K562 (cell line): ENCODE data around the gene B3GALT6. TPM values are rescaled to one million over a fixed set of nuclear protein-coding genes. Genes with fewer than 3 reads are reported as not detected.

Experiments used
- ARHGAP35 ChIP-seq: fragments of 450-650 bp; IDR thresholded peaks from 2 replicates; pipeline ENCODE4 v1.6.1; 2018; ENCODE audit not compliant: partially characterized antibody
- CBX5 ChIP-seq: IDR thresholded peaks from 2 replicates; pipeline ENCODE4 v1.6.1; 2014; ENCODE audit warnings: low read depth, borderline replicate concordance
- GABPA ChIP-seq: fragments of 200-800 bp; sonication (Bioruptor generic); conservative IDR thresholded peaks from 2 replicates; pipeline ENCODE4 v1.6.1; 2016; ENCODE audit warnings: low read depth, missing genetic modification characterization, missing compliant biosample characterization
- GABPB1 ChIP-seq: sonication (generic); formaldehyde crosslinking; IDR thresholded peaks from 2 replicates; pipeline ENCODE4 v1.8.0; 2022; ENCODE audit warnings: mild to moderate bottlenecking, missing genetic modification reagents
- JUND ChIP-seq, 2 experiments: IDR thresholded peaks; 2 replicates in 1 of 2; 3 replicates in 1 of 2; pipeline ENCODE4 v1.6.1; 2011; ENCODE audit warnings: borderline replicate concordance in 2 of 2, low read depth in 2 of 2, low read length in 2 of 2, improper control_type of control experiment in 1 of 2, missing biosample characterization in 1 of 2, missing genetic modification characterization in 1 of 2, missing genetic modification reagents in 1 of 2
- LCOR ChIP-seq: sonication (generic); formaldehyde crosslinking; IDR thresholded peaks from 2 replicates; pipeline ENCODE4 v1.8.0; 2022; ENCODE audit warnings: mild to moderate bottlenecking, missing genetic modification reagents
- MEF2A ChIP-seq: IDR thresholded peaks from 2 replicates; pipeline ENCODE4 v1.6.1; 2011; ENCODE audit warnings: low read depth, mild to moderate bottlenecking, low read length, moderate library complexity; ENCODE audit not compliant: control insufficient read depth
- NFYB ChIP-seq: IDR thresholded peaks from 2 replicates; pipeline ENCODE4 v1.6.1; 2011; ENCODE audit warnings: mild to moderate bottlenecking, moderate library complexity; ENCODE audit not compliant: insufficient read length; ENCODE audit errors: extremely low read depth
- PYGO2 ChIP-seq: fragments of 450-650 bp; IDR thresholded peaks from 2 replicates; pipeline ENCODE4 v1.6.1; 2016; ENCODE audit warnings: mild to moderate bottlenecking, missing genetic modification characterization, moderate library complexity, missing compliant biosample characterization
- RBM14 ChIP-seq: fragments of 200-400 bp; formaldehyde crosslinking; IDR thresholded peaks from 2 replicates; pipeline ENCODE4 v1.6.1; 2018; ENCODE audit warnings: low read depth, mild to moderate bottlenecking, low read length, moderate library complexity, borderline replicate concordance; ENCODE audit not compliant: insufficient read depth
- RUNX1 ChIP-seq: sonication (generic); IDR thresholded peaks from 2 replicates; pipeline ENCODE4 v1.6.1; 2016; ENCODE audit warnings: antibody characterized with exemption, low read depth
- TAL1 ChIP-seq: fragments of 450-650 bp; IDR thresholded peaks from 2 replicates; pipeline ENCODE4 v1.6.1; 2016; ENCODE audit warnings: mild to moderate bottlenecking
- ZNF263 ChIP-seq: sonication (generic); formaldehyde crosslinking; IDR thresholded peaks from 2 replicates; pipeline ENCODE4 v1.8.0; 2022; ENCODE audit warnings: mild to moderate bottlenecking, missing genetic modification reagents, borderline replicate concordance
- ZNF384 ChIP-seq: IDR thresholded peaks from 2 replicates; pipeline ENCODE4 v1.6.1; 2012; ENCODE audit warnings: low read depth, low read length, improper control_type of control experiment
- ZNF589 ChIP-seq: fragments of 200-800 bp; sonication (Bioruptor generic); IDR thresholded peaks from 2 replicates; pipeline ENCODE4 v1.6.1; 2016; ENCODE audit warnings: low read depth, missing genetic modification characterization, missing compliant biosample characterization
- ZNF76 ChIP-seq: fragments of 250-450 bp; sonication (Bioruptor Pico); IDR thresholded peaks from 2 replicates; pipeline ENCODE4 v1.4.0; 2020; ENCODE audit warnings: mild to moderate bottlenecking, moderate library complexity, borderline replicate concordance
- ZNF766 ChIP-seq: fragments of 200-800 bp; sonication (Bioruptor generic); conservative IDR thresholded peaks from 2 replicates; pipeline ENCODE4 v1.6.1; 2016; ENCODE audit warnings: missing genetic modification characterization, missing compliant biosample characterization
- polyA plus RNA-seq, 8 experiments: library from polyadenylated mRNA; depleted of rRNA in 4 of 8; stranded (reverse) in 5 of 8; unstranded in 3 of 8; fragments of >200 nt; fragmentation: Nextera tagmentation in 2 of 8; fragmentation: Illumina TruSeq in 1 of 8; extraction: Ambion mirVana in 2 of 8; extraction: Trizol in 1 of 8; gene quantifications; 2 replicates each; pipeline versions ENCODE4 v1.2.1 to v1.2.3, GENCODE V29; 2011 to 2014; ENCODE audit warnings: inconsistent platforms in 1 of 8, missing spikeins in 1 of 8
- total RNA-seq, 7 experiments: library from RNA; depleted of rRNA in 6 of 7; stranded (reverse); fragments of >200 nt in 6 of 7; fragmentation: Illumina TruSeq in 2 of 7; extraction: Trizol in 2 of 7; gene quantifications; 2 replicates each; pipeline versions ENCODE4 v1.2.1 to v1.2.3, GENCODE V29; 2011 to 2021; ENCODE audit warnings: low replicate concordance in 1 of 7
- TF ChIP-seq, protein P1 (sequence below): fragments of 450-650 bp; IDR thresholded peaks from 2 replicates; pipeline ENCODE4 v1.6.1; 2017; ENCODE audit warnings: antibody characterized with exemption, mild to moderate bottlenecking
- TF ChIP-seq, protein P2 (sequence below): fragments of 450-650 bp; IDR thresholded peaks from 2 replicates; pipeline ENCODE4 v1.6.1; 2016

Gene B3GALT6
- total and polyA plus RNA-seq, 9 of the 15 experiments (the other 6 are each of a cell fraction or from before 2014, with no cell fraction given), result 0.68 to 29.8 (median 9.9) TPM

DNA sequence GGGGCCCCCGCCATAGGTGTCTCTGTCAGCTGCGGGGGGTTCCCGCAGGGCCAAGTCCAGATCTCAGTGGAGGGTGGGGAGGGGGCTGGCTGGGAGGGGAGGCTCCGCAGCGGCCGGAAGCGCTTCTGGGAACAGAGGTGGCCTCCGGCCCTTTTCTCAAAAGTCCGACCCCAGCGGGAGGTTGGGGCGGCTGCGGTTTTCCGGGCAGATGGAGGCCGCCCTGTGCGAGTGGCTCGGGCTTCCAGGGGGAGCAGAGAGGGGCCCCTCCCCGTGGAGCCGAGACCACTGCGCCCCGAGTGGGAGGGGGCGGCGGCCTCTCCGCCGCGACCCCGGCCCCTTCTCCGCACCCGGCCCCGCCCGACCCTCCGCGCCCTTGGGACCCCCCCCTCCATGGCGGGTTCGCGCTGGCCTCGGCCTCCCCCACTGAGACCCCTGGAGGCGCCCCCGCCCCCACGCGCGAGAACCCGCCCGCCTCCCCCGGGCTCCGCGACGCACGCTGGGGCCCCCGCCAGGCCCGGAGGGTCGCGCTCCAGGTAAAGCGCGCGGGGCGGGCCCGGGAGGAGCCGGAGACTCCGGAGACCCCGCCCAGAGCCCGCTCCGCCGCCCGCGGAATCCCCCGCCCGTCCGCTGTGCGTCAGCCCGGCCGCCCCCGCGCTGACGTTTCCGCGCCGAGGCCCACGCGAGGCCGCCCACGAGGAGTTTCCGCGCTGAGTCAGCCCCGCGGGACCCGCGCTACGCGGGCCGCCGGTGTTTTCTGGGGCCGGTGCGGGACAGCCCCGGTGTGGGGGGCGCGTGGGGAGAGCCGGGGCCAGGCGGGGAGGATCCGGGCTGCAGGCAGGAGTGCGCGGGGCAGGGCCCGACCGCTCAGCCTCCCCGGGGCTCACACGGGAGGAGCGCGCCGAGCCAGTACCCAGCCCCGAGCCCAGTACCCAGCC lies 30.9 kb upstream of the B3GALT6 start (continued):
- TF ChIP-seq GABPB1 (CRISPR knock-in tag) (no peak), NFYB (no peak), RUNX1 (no peak), CBX5 (no peak), ZNF766 (CRISPR knock-in tag) (0 out of 2 replicates have a peak, but pooled peaks have one; percentile 54), MEF2A (no peak), ZNF384 (no peak), ZNF589 (no peak), RBM14 (no peak), ZNF76 (no peak), LCOR (CRISPR knock-in tag) (no peak), ZNF263 (no peak), GABPA (tag) (peak; percentile 50), ARHGAP35 (no peak), JUND (IDR thresholded peaks at IDR 0.05; ENCODE audit: borderline replicate concordance, low read depth, low read length) (peak; percentile 81), JUND (tag; IDR thresholded peaks at IDR 0.05; ENCODE audit: borderline replicate concordance, low read depth, low read length) (peak; percentile 28; the same call in 1 of the 3 replicates), PYGO2 (tag) (no peak), TAL1 (no peak)
- TF ChIP-seq, protein P1, sequence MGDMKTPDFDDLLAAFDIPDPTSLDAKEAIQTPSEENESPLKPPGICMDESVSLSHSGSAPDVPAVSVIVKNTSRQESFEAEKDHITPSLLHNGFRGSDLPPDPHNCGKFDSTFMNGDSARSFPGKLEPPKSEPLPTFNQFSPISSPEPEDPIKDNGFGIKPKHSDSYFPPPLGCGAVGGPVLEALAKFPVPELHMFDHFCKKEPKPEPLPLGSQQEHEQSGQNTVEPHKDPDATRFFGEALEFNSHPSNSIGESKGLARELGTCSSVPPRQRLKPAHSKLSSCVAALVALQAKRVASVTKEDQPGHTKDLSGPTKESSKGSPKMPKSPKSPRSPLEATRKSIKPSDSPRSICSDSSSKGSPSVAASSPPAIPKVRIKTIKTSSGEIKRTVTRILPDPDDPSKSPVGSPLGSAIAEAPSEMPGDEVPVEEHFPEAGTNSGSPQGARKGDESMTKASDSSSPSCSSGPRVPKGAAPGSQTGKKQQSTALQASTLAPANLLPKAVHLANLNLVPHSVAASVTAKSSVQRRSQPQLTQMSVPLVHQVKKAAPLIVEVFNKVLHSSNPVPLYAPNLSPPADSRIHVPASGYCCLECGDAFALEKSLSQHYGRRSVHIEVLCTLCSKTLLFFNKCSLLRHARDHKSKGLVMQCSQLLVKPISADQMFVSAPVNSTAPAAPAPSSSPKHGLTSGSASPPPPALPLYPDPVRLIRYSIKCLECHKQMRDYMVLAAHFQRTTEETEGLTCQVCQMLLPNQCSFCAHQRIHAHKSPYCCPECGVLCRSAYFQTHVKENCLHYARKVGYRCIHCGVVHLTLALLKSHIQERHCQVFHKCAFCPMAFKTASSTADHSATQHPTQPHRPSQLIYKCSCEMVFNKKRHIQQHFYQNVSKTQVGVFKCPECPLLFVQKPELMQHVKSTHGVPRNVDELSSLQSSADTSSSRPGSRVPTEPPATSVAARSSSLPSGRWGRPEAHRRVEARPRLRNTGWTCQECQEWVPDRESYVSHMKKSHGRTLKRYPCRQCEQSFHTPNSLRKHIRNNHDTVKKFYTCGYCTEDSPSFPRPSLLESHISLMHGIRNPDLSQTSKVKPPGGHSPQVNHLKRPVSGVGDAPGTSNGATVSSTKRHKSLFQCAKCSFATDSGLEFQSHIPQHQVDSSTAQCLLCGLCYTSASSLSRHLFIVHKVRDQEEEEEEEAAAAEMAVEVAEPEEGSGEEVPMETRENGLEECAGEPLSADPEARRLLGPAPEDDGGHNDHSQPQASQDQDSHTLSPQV, result peak; percentile 57; the same call in 1 of the 2 replicates
- TF ChIP-seq, protein P2, sequence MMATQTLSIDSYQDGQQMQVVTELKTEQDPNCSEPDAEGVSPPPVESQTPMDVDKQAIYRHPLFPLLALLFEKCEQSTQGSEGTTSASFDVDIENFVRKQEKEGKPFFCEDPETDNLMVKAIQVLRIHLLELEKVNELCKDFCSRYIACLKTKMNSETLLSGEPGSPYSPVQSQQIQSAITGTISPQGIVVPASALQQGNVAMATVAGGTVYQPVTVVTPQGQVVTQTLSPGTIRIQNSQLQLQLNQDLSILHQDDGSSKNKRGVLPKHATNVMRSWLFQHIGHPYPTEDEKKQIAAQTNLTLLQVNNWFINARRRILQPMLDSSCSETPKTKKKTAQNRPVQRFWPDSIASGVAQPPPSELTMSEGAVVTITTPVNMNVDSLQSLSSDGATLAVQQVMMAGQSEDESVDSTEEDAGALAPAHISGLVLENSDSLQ, result no peak
